ENCODE data around the gene MME. TPM values are rescaled to one million over a fixed set of nuclear protein-coding genes. Genes with fewer than 3 reads are reported as not detected.

The MME gene
- total and polyA plus RNA-seq, 2 of the 8 experiments (the other 6 are each of a cell fraction or from before 2014, with no cell fraction given): 5.0 to 39.6 TPM

DNA sequence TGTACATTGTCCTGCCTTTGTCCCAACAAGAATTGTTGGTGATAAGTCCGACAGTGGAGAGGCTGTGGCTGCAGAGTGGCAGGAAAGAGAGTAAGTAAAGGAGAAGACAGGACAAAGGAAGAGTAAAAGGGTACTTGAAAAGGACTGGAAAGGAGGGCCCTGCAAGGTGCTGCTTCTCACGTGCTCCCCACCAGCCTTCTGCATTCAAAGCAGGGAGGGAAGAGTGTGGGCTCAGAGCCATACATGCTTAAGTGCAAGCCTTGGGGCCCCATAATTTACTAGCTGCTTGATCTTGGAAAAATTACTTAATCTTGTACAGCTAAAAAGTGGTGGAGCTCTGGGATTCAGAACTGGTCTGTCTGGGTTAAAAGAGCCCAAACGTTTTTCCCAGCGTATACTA is 29.9 kb downstream of the MME start:
- H3K79me1 ChIP-seq (ENCODE audit: low read depth, low read length): no peaks in the 10 kb centered on the region
- POLR2A ChIA-PET (ENCODE audit: partially characterized antibody): interaction anchor here (0.6 kb wide), 1 partner anchor 16 kb away, joined by 3 read pairs; no protein-coding TSS in a partner anchor
- WGBS, 2 experiments (ENCODE audit: extremely low coverage in 1 of 2, insufficient coverage in 1 of 2, insufficient read length in 1 of 2, insufficient replicate concordance in 2 of 2, low coverage in 1 of 2, low lambda C conversion rate in 2 of 2, missing lambda C conversion rate in 1 of 2): 80% methylated on average over 4 of the region's 4 CpGs; no CpG with 5 or more reads in 1 of the 2 experiments
- no peak for DNase-seq (ENCODE audit: low read depth in 1 of 2, low spot score in 2 of 2)
- no peaks in the 10 kb centered on the region for H3K79me2 ChIP-seq (ENCODE audit: control insufficient read depth in 1 of 2, insufficient read depth in 2 of 2, low read length in 2 of 2)
- no peak for FAIRE-seq
- no peak overlapping the region for H2BK20ac ChIP-seq (ENCODE audit: low read length)
- H3K4me1 ChIP-seq (replicated peaks in 1 of 4; ENCODE audit: control insufficient read depth in 3 of 4, insufficient read depth in 4 of 4, low read length in 3 of 4): no peaks in the 10 kb centered on the region
- H3K23ac ChIP-seq (ENCODE audit: insufficient read length): no peak overlapping the region
- H3K27me3 ChIP-seq (replicated peaks in 1 of 4; ENCODE audit: control insufficient read depth in 3 of 4, extremely low read depth in 1 of 4, insufficient read depth in 3 of 4, low read length in 3 of 4): no peaks in the 10 kb centered on the region
- H2BK5ac ChIP-seq (ENCODE audit: low read depth, low read length): no peak overlapping the region
- no peak overlapping the region for H3K4me2 ChIP-seq (ENCODE audit: insufficient read depth in 1 of 2, low read depth in 2 of 2, low read length in 2 of 2)
- H3K9ac ChIP-seq (replicated peaks in 1 of 4; ENCODE audit: extremely low read depth in 1 of 4, low read depth in 3 of 4, low read length in 3 of 4): no peak overlapping the region
- CTCF ChIA-PET (ENCODE audit: partially characterized antibody): no interaction called here
- H3K56ac ChIP-seq (replicated peaks; ENCODE audit: insufficient read length, low read depth, low read length): no peak overlapping the region
- no peak overlapping the region for H2AFZ ChIP-seq (ENCODE audit: low read length)
- H4K91ac ChIP-seq (replicated peaks; ENCODE audit: insufficient read length, low read length): no peak overlapping the region
- H3K36me3 ChIP-seq (ENCODE audit: control insufficient read depth in 2 of 4, insufficient read depth in 4 of 4, low read length in 3 of 4): no peaks in the 10 kb centered on the region
- no peak overlapping the region for H3K18ac ChIP-seq (ENCODE audit: extremely low read depth, low read length)
- no peak overlapping the region for H2BK15ac ChIP-seq (ENCODE audit: low read length)
- H2BK12ac ChIP-seq (ENCODE audit: low read depth, low read length): no peak overlapping the region
- H4K20me1 ChIP-seq (replicated peaks in 1 of 2; ENCODE audit: control insufficient read depth in 1 of 2, insufficient read depth in 2 of 2, low read length in 2 of 2): no peaks in the 10 kb centered on the region
- H3K23me2 ChIP-seq (ENCODE audit: low read depth, low read length): no peaks in the 10 kb centered on the region
- H3K14ac ChIP-seq (ENCODE audit: insufficient read length): no peak overlapping the region
- H2BK120ac ChIP-seq (replicated peaks; ENCODE audit: low read depth, low read length): no peak overlapping the region
- no peak overlapping the region for H2AK5ac ChIP-seq (ENCODE audit: low read depth, low read length)
- no peak overlapping the region for H3K4ac ChIP-seq (replicated peaks; ENCODE audit: insufficient read length, low read depth, low read length)
- H3K4me3 ChIP-seq (ENCODE audit: extremely low read depth in 1 of 4, insufficient read depth in 2 of 4, low read depth in 3 of 4, low read length in 4 of 4): no peak overlapping the region
- no peak overlapping the region for H3K27ac ChIP-seq (ENCODE audit: low read depth, low read length)
- H4K5ac ChIP-seq (ENCODE audit: insufficient read length, low read depth, low read length): no peak overlapping the region
- H4K8ac ChIP-seq (ENCODE audit: extremely low read depth, insufficient read depth, low read length): no peak overlapping the region
- H3K9me3 ChIP-seq (ENCODE audit: insufficient read depth in 2 of 2, low read depth in 1 of 2, low read length in 1 of 2): no peaks in the 10 kb centered on the region
- TF ChIP-seq ASH2L (IDR thresholded peaks at IDR 0.05; ENCODE audit: low read length): no peak
- no peak for TF ChIP-seq SP1 (IDR thresholded peaks at IDR 0.05; ENCODE audit: low read depth, low read length)
- TF ChIP-seq SP4 (IDR thresholded peaks at IDR 0.05; ENCODE audit: low read length): no peak
- TF ChIP-seq PHF8 (conservative IDR thresholded peaks at IDR 0.05; ENCODE audit: low read depth, low read length): no peak
- TF ChIP-seq, protein P1, sequence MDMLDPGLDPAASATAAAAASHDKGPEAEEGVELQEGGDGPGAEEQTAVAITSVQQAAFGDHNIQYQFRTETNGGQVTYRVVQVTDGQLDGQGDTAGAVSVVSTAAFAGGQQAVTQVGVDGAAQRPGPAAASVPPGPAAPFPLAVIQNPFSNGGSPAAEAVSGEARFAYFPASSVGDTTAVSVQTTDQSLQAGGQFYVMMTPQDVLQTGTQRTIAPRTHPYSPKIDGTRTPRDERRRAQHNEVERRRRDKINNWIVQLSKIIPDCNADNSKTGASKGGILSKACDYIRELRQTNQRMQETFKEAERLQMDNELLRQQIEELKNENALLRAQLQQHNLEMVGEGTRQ (IDR thresholded peaks at IDR 0.05; ENCODE audit: low read length): no peak
- no peak for TF ChIP-seq SRF (IDR thresholded peaks at IDR 0.05; ENCODE audit: low read depth, low read length)
- no peak for TF ChIP-seq SAP30 (IDR thresholded peaks at IDR 0.05; ENCODE audit: insufficient read depth, insufficient replicate concordance, low read length)

All from H1 (cell line).